HepG2 (cell line): ENCODE data around the gene MYH9. TPM values are rescaled to one million over a fixed set of nuclear protein-coding genes. Genes with fewer than 3 reads are reported as not detected.

Experiments
- DMAP1 ChIP-seq: IDR thresholded peaks from 2 replicates; pipeline ENCODE4 v1.6.1; 2016
- FOXA3 ChIP-seq: IDR thresholded peaks from 2 replicates; pipeline ENCODE4 v1.6.1; 2016; ENCODE audit warnings: missing genetic modification reagents, missing compliant biosample characterization
- MEF2D ChIP-seq: sonication (generic); formaldehyde crosslinking; IDR thresholded peaks from 2 replicates; pipeline ENCODE4 v1.5.1; 2020; ENCODE audit warnings: mild to moderate bottlenecking, missing genetic modification reagents
- NFE2L1 ChIP-seq: sonication (generic); formaldehyde crosslinking; IDR thresholded peaks from 2 replicates; pipeline ENCODE4 v1.4.0; 2020; ENCODE audit warnings: missing genetic modification reagents, mild to moderate bottlenecking, borderline replicate concordance
- RBM22 ChIP-seq: fragments of 200-400 bp; formaldehyde crosslinking; optimal IDR thresholded peaks from 2 replicates; pipeline ENCODE3; 2017; ENCODE audit warnings: mild to moderate bottlenecking, low read length, moderate library complexity
- RXRB ChIP-seq: IDR thresholded peaks from 2 replicates; pipeline ENCODE4 v1.6.1; 2016; ENCODE audit warnings: borderline replicate concordance, missing genetic modification reagents, missing compliant biosample characterization
- SKI ChIP-seq: fragments of 450-650 bp; IDR thresholded peaks from one replicate; pipeline ENCODE4 v1.6.1; 2018; ENCODE audit warnings: mild to moderate bottlenecking; ENCODE audit not compliant: partially characterized antibody
- XRCC5 ChIP-seq: fragments of 200-400 bp; formaldehyde crosslinking; optimal IDR thresholded peaks from 2 replicates; pipeline ENCODE3; 2017; ENCODE audit warnings: mild to moderate bottlenecking, low read length
- ZBTB43 ChIP-seq: sonication (generic); formaldehyde crosslinking; conservative IDR thresholded peaks from 2 replicates; pipeline ENCODE4 v1.4.0; 2020; ENCODE audit warnings: missing genetic modification reagents
- ZFY ChIP-seq: sonication (generic); formaldehyde crosslinking; IDR thresholded peaks from 2 replicates; pipeline ENCODE4 v1.4.0; 2020; ENCODE audit warnings: missing genetic modification reagents
- polyA plus RNA-seq, 8 experiments: library from polyadenylated mRNA; depleted of rRNA in 3 of 8; stranded (reverse) in 7 of 8; unstranded in 1 of 8; fragments of >200 nt; fragmentation: Illumina TruSeq in 4 of 8; extraction: Trizol in 4 of 8; gene quantifications; 2 replicates each; pipeline versions ENCODE4 v1.2.1 to v1.2.3, GENCODE V29; 2011 to 2016; ENCODE audit warnings: low read depth in 4 of 8, missing spikeins in 1 of 8, mixed read lengths in 1 of 8; ENCODE audit not compliant: insufficient read depth in 1 of 8
- total RNA-seq, 5 experiments: library from RNA; depleted of rRNA; stranded (reverse); fragments of >200 nt; fragmentation: Illumina TruSeq; extraction: Trizol; gene quantifications; 2 replicates each; pipeline ENCODE4 v1.2.3, GENCODE V29; 2016; ENCODE audit warnings: low read depth in 1 of 5
- TF ChIP-seq, protein P1 (sequence below): sonication (generic); formaldehyde crosslinking; conservative IDR thresholded peaks from 2 replicates; pipeline ENCODE4 v1.4.0; 2020; ENCODE audit warnings: missing genetic modification reagents
- TF ChIP-seq, protein P2 (sequence below): sonication (generic); formaldehyde crosslinking; IDR thresholded peaks from 2 replicates; pipeline ENCODE4 v1.8.0; 2022; ENCODE audit warnings: mild to moderate bottlenecking, missing genetic modification reagents; ENCODE audit not compliant: insufficient replicate concordance
- TF ChIP-seq, protein P3 (sequence below): sonication (generic); formaldehyde crosslinking; IDR thresholded peaks from 2 replicates; pipeline ENCODE4 v1.4.0; 2020; ENCODE audit warnings: missing genetic modification reagents
- TF ChIP-seq, protein P4 (sequence below): sonication (generic); formaldehyde crosslinking; conservative IDR thresholded peaks from 2 replicates; pipeline ENCODE4 v1.8.0; 2022; ENCODE audit warnings: missing genetic modification reagents

Gene MYH9
- total and polyA plus RNA-seq, 2 of the 13 experiments (the other 11 are each of a cell fraction or from before 2014, with no cell fraction given), result 50.7 to 98.5 TPM

DNA sequence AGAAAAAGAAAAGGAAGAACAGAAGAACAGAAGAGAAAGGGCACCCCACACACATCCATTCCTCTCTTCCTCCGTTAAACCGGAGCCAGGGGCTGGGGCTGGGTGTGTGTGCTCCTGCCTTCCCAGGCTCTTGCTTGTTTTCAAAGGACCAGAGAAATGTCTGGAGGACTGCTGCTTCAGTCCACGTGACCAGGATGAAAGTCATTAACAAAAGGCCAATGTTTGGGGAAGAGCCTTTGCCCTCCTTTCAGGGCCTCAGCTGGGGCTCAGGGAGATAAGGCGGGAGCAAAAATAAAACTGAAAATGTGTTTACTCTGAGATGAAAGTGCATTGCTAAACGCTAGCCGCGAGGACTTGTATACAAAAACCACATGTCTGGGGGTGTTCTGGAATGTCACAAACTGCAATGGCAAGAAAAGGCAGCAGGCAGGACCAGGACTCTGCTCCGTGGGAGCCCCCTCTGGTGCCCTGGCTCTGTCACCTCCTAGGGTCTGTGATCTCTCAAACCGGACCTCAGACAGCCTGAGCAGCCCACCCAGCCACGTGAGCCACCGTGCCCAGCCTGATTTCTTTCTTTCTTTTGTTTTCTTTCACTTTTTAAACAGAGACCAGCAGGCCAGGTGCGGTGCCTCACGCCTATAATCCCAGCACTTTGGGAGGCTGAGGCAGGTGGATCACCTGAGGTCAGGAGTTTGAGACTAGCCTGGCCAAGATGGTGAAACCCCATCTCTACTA, 31.6 kb upstream of the MYH9 start (continued):
- TF ChIP-seq, protein P1, sequence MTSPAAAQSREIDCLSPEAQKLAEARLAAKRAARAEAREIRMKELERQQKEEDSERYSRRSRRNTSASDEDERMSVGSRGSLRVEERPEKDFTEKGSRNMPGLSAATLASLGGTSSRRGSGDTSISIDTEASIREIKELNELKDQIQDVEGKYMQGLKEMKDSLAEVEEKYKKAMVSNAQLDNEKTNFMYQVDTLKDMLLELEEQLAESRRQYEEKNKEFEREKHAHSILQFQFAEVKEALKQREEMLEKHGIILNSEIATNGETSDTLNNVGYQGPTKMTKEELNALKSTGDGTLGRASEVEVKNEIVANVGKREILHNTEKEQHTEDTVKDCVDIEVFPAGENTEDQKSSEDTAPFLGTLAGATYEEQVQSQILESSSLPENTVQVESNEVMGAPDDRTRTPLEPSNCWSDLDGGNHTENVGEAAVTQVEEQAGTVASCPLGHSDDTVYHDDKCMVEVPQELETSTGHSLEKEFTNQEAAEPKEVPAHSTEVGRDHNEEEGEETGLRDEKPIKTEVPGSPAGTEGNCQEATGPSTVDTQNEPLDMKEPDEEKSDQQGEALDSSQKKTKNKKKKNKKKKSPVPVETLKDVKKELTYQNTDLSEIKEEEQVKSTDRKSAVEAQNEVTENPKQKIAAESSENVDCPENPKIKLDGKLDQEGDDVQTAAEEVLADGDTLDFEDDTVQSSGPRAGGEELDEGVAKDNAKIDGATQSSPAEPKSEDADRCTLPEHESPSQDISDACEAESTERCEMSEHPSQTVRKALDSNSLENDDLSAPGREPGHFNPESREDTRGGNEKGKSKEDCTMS (CRISPR knock-in tag), result no peak
- TF ChIP-seq, protein P2, sequence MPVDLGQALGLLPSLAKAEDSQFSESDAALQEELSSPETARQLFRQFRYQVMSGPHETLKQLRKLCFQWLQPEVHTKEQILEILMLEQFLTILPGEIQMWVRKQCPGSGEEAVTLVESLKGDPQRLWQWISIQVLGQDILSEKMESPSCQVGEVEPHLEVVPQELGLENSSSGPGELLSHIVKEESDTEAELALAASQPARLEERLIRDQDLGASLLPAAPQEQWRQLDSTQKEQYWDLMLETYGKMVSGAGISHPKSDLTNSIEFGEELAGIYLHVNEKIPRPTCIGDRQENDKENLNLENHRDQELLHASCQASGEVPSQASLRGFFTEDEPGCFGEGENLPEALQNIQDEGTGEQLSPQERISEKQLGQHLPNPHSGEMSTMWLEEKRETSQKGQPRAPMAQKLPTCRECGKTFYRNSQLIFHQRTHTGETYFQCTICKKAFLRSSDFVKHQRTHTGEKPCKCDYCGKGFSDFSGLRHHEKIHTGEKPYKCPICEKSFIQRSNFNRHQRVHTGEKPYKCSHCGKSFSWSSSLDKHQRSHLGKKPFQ (CRISPR knock-in tag), result peak; percentile 95
- TF ChIP-seq MEF2D (CRISPR knock-in tag), result peak; percentile 99
- TF ChIP-seq, protein P3, sequence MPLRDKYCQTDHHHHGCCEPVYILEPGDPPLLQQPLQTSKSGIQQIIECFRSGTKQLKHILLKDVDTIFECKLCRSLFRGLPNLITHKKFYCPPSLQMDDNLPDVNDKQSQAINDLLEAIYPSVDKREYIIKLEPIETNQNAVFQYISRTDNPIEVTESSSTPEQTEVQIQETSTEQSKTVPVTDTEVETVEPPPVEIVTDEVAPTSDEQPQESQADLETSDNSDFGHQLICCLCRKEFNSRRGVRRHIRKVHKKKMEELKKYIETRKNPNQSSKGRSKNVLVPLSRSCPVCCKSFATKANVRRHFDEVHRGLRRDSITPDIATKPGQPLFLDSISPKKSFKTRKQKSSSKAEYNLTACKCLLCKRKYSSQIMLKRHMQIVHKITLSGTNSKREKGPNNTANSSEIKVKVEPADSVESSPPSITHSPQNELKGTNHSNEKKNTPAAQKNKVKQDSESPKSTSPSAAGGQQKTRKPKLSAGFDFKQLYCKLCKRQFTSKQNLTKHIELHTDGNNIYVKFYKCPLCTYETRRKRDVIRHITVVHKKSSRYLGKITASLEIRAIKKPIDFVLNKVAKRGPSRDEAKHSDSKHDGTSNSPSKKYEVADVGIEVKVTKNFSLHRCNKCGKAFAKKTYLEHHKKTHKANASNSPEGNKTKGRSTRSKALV (CRISPR knock-in tag), result 0 out of 2 replicates have a peak, but pooled peaks have one; percentile 26
- TF ChIP-seq SKI, result peak; percentile 96
- TF ChIP-seq ZBTB43 (CRISPR knock-in tag), result 0 out of 2 replicates have a peak, but pooled peaks have one; percentile 48
- peak; percentile 97 for TF ChIP-seq FOXA3 (CRISPR knock-in tag)
- peak; percentile 99 for TF ChIP-seq RXRB
- TF ChIP-seq RBM22, result peak; percentile 56
- TF ChIP-seq XRCC5, result peak; percentile 14
- TF ChIP-seq, protein P4, sequence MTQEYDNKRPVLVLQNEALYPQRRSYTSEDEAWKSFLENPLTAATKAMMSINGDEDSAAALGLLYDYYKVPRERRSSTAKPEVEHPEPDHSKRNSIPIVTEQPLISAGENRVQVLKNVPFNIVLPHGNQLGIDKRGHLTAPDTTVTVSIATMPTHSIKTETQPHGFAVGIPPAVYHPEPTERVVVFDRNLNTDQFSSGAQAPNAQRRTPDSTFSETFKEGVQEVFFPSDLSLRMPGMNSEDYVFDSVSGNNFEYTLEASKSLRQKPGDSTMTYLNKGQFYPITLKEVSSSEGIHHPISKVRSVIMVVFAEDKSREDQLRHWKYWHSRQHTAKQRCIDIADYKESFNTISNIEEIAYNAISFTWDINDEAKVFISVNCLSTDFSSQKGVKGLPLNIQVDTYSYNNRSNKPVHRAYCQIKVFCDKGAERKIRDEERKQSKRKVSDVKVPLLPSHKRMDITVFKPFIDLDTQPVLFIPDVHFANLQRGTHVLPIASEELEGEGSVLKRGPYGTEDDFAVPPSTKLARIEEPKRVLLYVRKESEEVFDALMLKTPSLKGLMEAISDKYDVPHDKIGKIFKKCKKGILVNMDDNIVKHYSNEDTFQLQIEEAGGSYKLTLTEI (CRISPR knock-in tag), result no peak
- peak; percentile 85 for TF ChIP-seq DMAP1 (CRISPR knock-in tag)
- peak; percentile 32; the same call in 1 of the 2 replicates for TF ChIP-seq ZFY (CRISPR knock-in tag)
- TF ChIP-seq NFE2L1, result no peak
